B cell (primary cell): Measurements from ENCODE around the gene ATP10B.

Experiments
- EZH2 ChIP-seq: IDR thresholded peaks from 2 replicates; pipeline ENCODE4 v1.6.1; 2012; ENCODE audit warnings: borderline replicate concordance, low read depth, mild to moderate bottlenecking, moderate library complexity, low read length; ENCODE audit not compliant: insufficient read depth, poor library complexity, severe bottlenecking
- TF ChIP-seq, protein P1 (sequence below): fragments of 200-600 bp; IDR thresholded peaks from one replicate; pipeline ENCODE4 v1.8.0; 2022; ENCODE audit warnings: antibody characterized with exemption, mild to moderate bottlenecking

DNA sequence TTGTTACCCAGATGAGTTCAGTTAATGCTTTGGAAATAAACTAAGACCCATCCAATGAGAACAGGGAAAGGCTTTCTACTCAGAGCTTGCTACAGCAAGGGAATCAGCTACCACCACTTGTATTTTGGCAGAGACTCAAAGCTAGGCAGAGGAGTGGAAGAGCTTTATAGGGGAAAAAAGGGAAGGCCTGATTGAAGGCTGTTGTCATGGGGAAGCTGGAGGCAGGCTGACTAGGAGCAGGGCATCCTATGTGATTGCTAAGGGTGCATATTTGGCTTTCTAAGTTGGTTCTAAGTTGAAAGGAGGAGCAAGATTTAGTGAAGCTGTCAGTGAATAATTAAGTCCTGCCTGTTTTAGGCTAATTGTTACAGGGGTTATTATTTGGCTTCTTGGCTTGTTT is 314.9 kb downstream of the ATP10B start:
- TF ChIP-seq, protein P1, sequence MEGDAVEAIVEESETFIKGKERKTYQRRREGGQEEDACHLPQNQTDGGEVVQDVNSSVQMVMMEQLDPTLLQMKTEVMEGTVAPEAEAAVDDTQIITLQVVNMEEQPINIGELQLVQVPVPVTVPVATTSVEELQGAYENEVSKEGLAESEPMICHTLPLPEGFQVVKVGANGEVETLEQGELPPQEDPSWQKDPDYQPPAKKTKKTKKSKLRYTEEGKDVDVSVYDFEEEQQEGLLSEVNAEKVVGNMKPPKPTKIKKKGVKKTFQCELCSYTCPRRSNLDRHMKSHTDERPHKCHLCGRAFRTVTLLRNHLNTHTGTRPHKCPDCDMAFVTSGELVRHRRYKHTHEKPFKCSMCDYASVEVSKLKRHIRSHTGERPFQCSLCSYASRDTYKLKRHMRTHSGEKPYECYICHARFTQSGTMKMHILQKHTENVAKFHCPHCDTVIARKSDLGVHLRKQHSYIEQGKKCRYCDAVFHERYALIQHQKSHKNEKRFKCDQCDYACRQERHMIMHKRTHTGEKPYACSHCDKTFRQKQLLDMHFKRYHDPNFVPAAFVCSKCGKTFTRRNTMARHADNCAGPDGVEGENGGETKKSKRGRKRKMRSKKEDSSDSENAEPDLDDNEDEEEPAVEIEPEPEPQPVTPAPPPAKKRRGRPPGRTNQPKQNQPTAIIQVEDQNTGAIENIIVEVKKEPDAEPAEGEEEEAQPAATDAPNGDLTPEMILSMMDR, result no peak
- TF ChIP-seq EZH2, result no peak
